SK-N-SH (cell line): ENCODE data around the gene MYO1D. TPM values are rescaled to one million over a fixed set of nuclear protein-coding genes. Genes with fewer than 3 reads are reported as not detected.

ENCODE experiments used
- CTCF ChIA-PET: fragments of 300-600, 350-600 bp; formaldehyde crosslinking; extraction: SDS; loops from one replicate; lab custom pipeline; 2021; lab: Yijun Ruan, JAX
- POLR2A ChIA-PET: fragments of 350-600 bp; sonication (Branson Sonifier 250); formaldehyde crosslinking; extraction: SDS; loops from one replicate; lab custom pipeline; 2020; ENCODE audit warnings: antibody characterized with exemption, inconsistent platforms; lab: Yijun Ruan, JAX
- DNase-seq: peaks from one replicate; pipeline ENCODE4 v3.0.0; 2012
- H2AFZ ChIP-seq: fragments of 200-600 bp; sonication (generic); 2 replicates; pipeline ENCODE4 v1.8.1; 2016; ENCODE audit warnings: antibody characterized with exemption, mild to moderate bottlenecking, low read depth
- H3F3A ChIP-seq: fragments of 200-600 bp; sonication (generic); replicated peaks from 2 replicates; pipeline ENCODE3; 2016; ENCODE audit warnings: antibody characterized with exemption, mild to moderate bottlenecking; ENCODE audit not compliant: insufficient read depth
- H3K27ac ChIP-seq, 2 experiments: fragments of 200-500 bp in 1 of 2; fragments of 200-600 bp in 1 of 2; sonication (Bioruptor generic) in 1 of 2; sonication (generic), shearing (Covaris generic) in 1 of 2; 2 replicates each; pipeline versions ENCODE4 v1.5.1 to v1.6.1; 2014 to 2016; ENCODE audit warnings: low read depth in 2 of 2, inconsistent platforms in 1 of 2, low read length in 1 of 2, mild to moderate bottlenecking in 1 of 2, mixed read lengths in 1 of 2
- H3K27me3 ChIP-seq: fragments of 200-600 bp; sonication (generic), shearing (Covaris generic); 2 replicates; pipeline ENCODE4 v1.6.1; 2016; ENCODE audit warnings: mixed run types; ENCODE audit not compliant: insufficient read depth
- H3K36me3 ChIP-seq, 2 experiments: fragments of 200-500 bp in 1 of 2; fragments of 200-600 bp in 1 of 2; sonication (Bioruptor generic) in 1 of 2; sonication (generic) in 1 of 2; replicated peaks in 1 of 2; 2 replicates each; pipeline versions ENCODE3 to v1.5.1; 2014 to 2016; ENCODE audit warnings: low read length in 1 of 2, mild to moderate bottlenecking in 1 of 2; ENCODE audit not compliant: insufficient read depth in 2 of 2, control insufficient read depth in 1 of 2
- H3K4me1 ChIP-seq, 2 experiments: fragments of 200-500 bp in 1 of 2; fragments of 200-600 bp in 1 of 2; sonication (Bioruptor generic) in 1 of 2; sonication (generic), shearing (Covaris generic) in 1 of 2; 2 replicates each; pipeline versions ENCODE4 v1.5.1 to v1.6.1; 2014 to 2016; ENCODE audit warnings: low read depth in 1 of 2, low read length in 1 of 2, mixed run types in 1 of 2; ENCODE audit not compliant: insufficient read depth in 2 of 2, control insufficient read depth in 1 of 2
- H3K4me2 ChIP-seq: fragments of 200-600 bp; sonication (generic), shearing (Covaris generic); 2 replicates; pipeline ENCODE4 v1.6.1; 2017; ENCODE audit warnings: mixed run types
- H3K4me3 ChIP-seq, 2 experiments: fragments of 200-500 bp in 1 of 2; fragments of 200-600 bp in 1 of 2; sonication (Bioruptor generic) in 1 of 2; sonication (generic), shearing (Covaris generic) in 1 of 2; 2 replicates each; pipeline versions ENCODE4 v1.5.1 to v1.8.1; 2014 to 2016; ENCODE audit warnings: low read depth in 2 of 2, inconsistent platforms in 1 of 2, low read length in 1 of 2, mild to moderate bottlenecking in 1 of 2, mixed read lengths in 1 of 2, moderate library complexity in 1 of 2
- H3K79me2 ChIP-seq: fragments of 200-600 bp; sonication (generic); 2 replicates; pipeline ENCODE4 v1.8.1; 2017; ENCODE audit warnings: mild to moderate bottlenecking; ENCODE audit not compliant: insufficient read depth
- H3K9ac ChIP-seq: fragments of 200-600 bp; sonication (generic); 2 replicates; pipeline ENCODE4 v1.6.1; 2017; ENCODE audit warnings: mixed run types
- H3K9me2 ChIP-seq: fragments of 200-600 bp; sonication (generic); 2 replicates; pipeline ENCODE4 v1.6.1; 2017; ENCODE audit warnings: mixed run types
- H3K9me3 ChIP-seq: fragments of 200-600 bp; sonication (generic); 2 replicates; pipeline ENCODE4 v1.6.1; 2017; ENCODE audit warnings: mixed run types, mild to moderate bottlenecking, moderate library complexity
- H4K20me1 ChIP-seq: fragments of 200-600 bp; sonication (generic); 2 replicates; pipeline ENCODE4 v1.6.1; 2017; ENCODE audit warnings: mild to moderate bottlenecking, mixed run types; ENCODE audit not compliant: insufficient read depth
- CHD2 ChIP-seq: fragments of 150-350 bp; IDR thresholded peaks from 2 replicates; pipeline ENCODE4 v1.6.1; 2018; ENCODE audit warnings: low read length; ENCODE audit not compliant: partially characterized antibody
- EP300 ChIP-seq, 2 experiments: IDR thresholded peaks; 2 replicates each; pipeline versions ENCODE4 v1.4.0 to v1.6.1; 2012; ENCODE audit warnings: borderline replicate concordance in 1 of 2, low read depth in 1 of 2, low read length in 1 of 2
- FOSL2 ChIP-seq: IDR thresholded peaks from 2 replicates; pipeline ENCODE4 v1.4.0; 2012; ENCODE audit warnings: low read depth, mild to moderate bottlenecking, moderate library complexity, borderline replicate concordance
- FOXJ3 ChIP-seq: sonication (generic); formaldehyde crosslinking; IDR thresholded peaks from 2 replicates; pipeline ENCODE4 v1.5.1; 2020; ENCODE audit warnings: mild to moderate bottlenecking, missing genetic modification reagents
- FOXM1 ChIP-seq: IDR thresholded peaks from 2 replicates; pipeline ENCODE4 v1.4.0; 2012; ENCODE audit warnings: low read depth, mild to moderate bottlenecking
- JUND ChIP-seq: IDR thresholded peaks from 2 replicates; pipeline ENCODE4 v1.4.0; 2012
- MAX ChIP-seq: IDR thresholded peaks from 2 replicates; pipeline ENCODE4 v1.4.0; 2012; ENCODE audit warnings: low read depth
- MEF2A ChIP-seq: IDR thresholded peaks from 2 replicates; pipeline ENCODE4 v1.4.0; 2012; ENCODE audit warnings: low read depth, borderline replicate concordance
- MXI1 ChIP-seq: IDR thresholded peaks from 2 replicates; pipeline ENCODE4 v1.6.1; 2012; ENCODE audit warnings: mild to moderate bottlenecking, low read depth, low read length, improper control_type of control experiment
- NFIC ChIP-seq: IDR thresholded peaks from 2 replicates; pipeline ENCODE4 v1.4.0; 2012; ENCODE audit warnings: borderline replicate concordance
- NRF1 ChIP-seq: IDR thresholded peaks from 2 replicates; pipeline ENCODE4 v1.6.1; 2012; ENCODE audit warnings: low read depth, mild to moderate bottlenecking, low read length
- POLR2AphosphoS5 ChIP-seq: IDR thresholded peaks from 2 replicates; pipeline ENCODE4 v1.6.1; 2012; ENCODE audit warnings: low read depth, low read length
- RAD21 ChIP-seq: IDR thresholded peaks from 2 replicates; pipeline ENCODE4 v1.6.1; 2012; ENCODE audit warnings: mild to moderate bottlenecking, low read length
- RCOR1 ChIP-seq: fragments of 150-350 bp; IDR thresholded peaks from 2 replicates; pipeline ENCODE4 v1.6.1; 2017; ENCODE audit warnings: antibody characterized with exemption, low read length
- REST ChIP-seq: IDR thresholded peaks from 2 replicates; pipeline ENCODE4 v1.6.1; 2012; ENCODE audit warnings: mild to moderate bottlenecking, low read depth, low read length, moderate library complexity
- RXRA ChIP-seq: IDR thresholded peaks from 2 replicates; pipeline ENCODE4 v1.4.0; 2012; ENCODE audit warnings: low read depth, mild to moderate bottlenecking, borderline replicate concordance
- TAF1 ChIP-seq: IDR thresholded peaks from 2 replicates; pipeline ENCODE4 v1.6.1; 2012; ENCODE audit warnings: low read depth, mild to moderate bottlenecking, low read length, moderate library complexity, borderline replicate concordance
- TCF12 ChIP-seq: IDR thresholded peaks from 2 replicates; pipeline ENCODE4 v1.4.0; 2012
- USF1 ChIP-seq: IDR thresholded peaks from 2 replicates; pipeline ENCODE4 v1.4.0; 2012; ENCODE audit warnings: low read depth, borderline replicate concordance
- YY1 ChIP-seq: IDR thresholded peaks from 2 replicates; pipeline ENCODE4 v1.4.0; 2012; ENCODE audit warnings: low read depth, mild to moderate bottlenecking
- WGBS: methylation state at CpG from one replicate; pipeline ENCODE4 v1.1.6; 2017; ENCODE audit warnings: low lambda C conversion rate; 5-methylcytosine and 5-hydroxymethylcytosine counted together
- polyA plus RNA-seq, 3 experiments: library from polyadenylated mRNA; depleted of rRNA; stranded (reverse); fragments of >200 nt; gene quantifications; 2 replicates each; pipeline ENCODE4 v1.2.3, GENCODE V29; 2012
- TF ChIP-seq, protein P1 (sequence below): fragments of 150-350 bp; IDR thresholded peaks from 2 replicates; pipeline ENCODE4 v1.6.1; 2017; ENCODE audit warnings: antibody characterized with exemption, low read length, low read depth, borderline replicate concordance
- TF ChIP-seq, protein P2 (sequence below): fragments of 200-600 bp; sonication (generic); IDR thresholded peaks from 2 replicates; pipeline ENCODE4 v1.6.1; 2017; ENCODE audit warnings: antibody characterized with exemption, mild to moderate bottlenecking, moderate library complexity

The MYO1D gene
- polyA plus RNA-seq, 1 of the 3 experiments (the other 2 are of a cell fraction), result 20.4 TPM

GRCh38 chr17:32625971-32626370, 251.0 kb downstream of the MYO1D start:
- Histone ChIP-seq H2AFZ (no peak overlapping the region), H3K9me2 (no peaks in the 10 kb centered on the region), H3K4me2 (no peak overlapping the region), H4K20me1 (no peaks in the 10 kb centered on the region), H3K79me2 (no peaks in the 10 kb centered on the region), H3K4me3 (no peak overlapping the region)
- TF ChIP-seq EP300 (IDR thresholded peaks at IDR 0.05; ENCODE audit: borderline replicate concordance in 1 of 2, low read depth in 1 of 2, low read length in 1 of 2) (no peak), RAD21 (no peak), MXI1 (no peak), NRF1 (no peak), FOSL2 (no peak), USF1 (no peak), FOXJ3 (CRISPR knock-in tag) (no peak), JUND (no peak), POLR2AphosphoS5 (no peak), TCF12 (no peak), MEF2A (no peak), RCOR1 (no peak), CHD2 (no peak)
- TF ChIP-seq, protein P1, sequence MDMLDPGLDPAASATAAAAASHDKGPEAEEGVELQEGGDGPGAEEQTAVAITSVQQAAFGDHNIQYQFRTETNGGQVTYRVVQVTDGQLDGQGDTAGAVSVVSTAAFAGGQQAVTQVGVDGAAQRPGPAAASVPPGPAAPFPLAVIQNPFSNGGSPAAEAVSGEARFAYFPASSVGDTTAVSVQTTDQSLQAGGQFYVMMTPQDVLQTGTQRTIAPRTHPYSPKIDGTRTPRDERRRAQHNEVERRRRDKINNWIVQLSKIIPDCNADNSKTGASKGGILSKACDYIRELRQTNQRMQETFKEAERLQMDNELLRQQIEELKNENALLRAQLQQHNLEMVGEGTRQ, result no peak
- TF ChIP-seq, protein P2, sequence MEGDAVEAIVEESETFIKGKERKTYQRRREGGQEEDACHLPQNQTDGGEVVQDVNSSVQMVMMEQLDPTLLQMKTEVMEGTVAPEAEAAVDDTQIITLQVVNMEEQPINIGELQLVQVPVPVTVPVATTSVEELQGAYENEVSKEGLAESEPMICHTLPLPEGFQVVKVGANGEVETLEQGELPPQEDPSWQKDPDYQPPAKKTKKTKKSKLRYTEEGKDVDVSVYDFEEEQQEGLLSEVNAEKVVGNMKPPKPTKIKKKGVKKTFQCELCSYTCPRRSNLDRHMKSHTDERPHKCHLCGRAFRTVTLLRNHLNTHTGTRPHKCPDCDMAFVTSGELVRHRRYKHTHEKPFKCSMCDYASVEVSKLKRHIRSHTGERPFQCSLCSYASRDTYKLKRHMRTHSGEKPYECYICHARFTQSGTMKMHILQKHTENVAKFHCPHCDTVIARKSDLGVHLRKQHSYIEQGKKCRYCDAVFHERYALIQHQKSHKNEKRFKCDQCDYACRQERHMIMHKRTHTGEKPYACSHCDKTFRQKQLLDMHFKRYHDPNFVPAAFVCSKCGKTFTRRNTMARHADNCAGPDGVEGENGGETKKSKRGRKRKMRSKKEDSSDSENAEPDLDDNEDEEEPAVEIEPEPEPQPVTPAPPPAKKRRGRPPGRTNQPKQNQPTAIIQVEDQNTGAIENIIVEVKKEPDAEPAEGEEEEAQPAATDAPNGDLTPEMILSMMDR, result no peak
- TF ChIP-seq, all 33 proteins: peak for 0
- peaks cover 0 to 5% of the 10 kb centered on the region in 2 experiments; a peak in 1 of 4 replicates for H3K4me1 ChIP-seq
- no peaks in the 10 kb centered on the region for H3K36me3 ChIP-seq
- H3K27me3 ChIP-seq, result no peaks in the 10 kb centered on the region
- no peak overlapping the region for H3K9ac ChIP-seq
- 67% methylated on average over 7 of the region's 7 CpGs for WGBS
- POLR2A ChIA-PET, result no interaction called here
- CTCF ChIA-PET, result interaction anchor here (1.0 to 1.6 kb wide), 3 partner anchors 33 to 164 kb away, joined by 3 to 6 read pairs (median 6); no protein-coding TSS in a partner anchor
- no peak overlapping the region for H3K27ac ChIP-seq
- no peak for DNase-seq
- no peaks in the 10 kb centered on the region for H3F3A ChIP-seq
- no peaks in the 10 kb centered on the region for H3K9me3 ChIP-seq

DNA sequence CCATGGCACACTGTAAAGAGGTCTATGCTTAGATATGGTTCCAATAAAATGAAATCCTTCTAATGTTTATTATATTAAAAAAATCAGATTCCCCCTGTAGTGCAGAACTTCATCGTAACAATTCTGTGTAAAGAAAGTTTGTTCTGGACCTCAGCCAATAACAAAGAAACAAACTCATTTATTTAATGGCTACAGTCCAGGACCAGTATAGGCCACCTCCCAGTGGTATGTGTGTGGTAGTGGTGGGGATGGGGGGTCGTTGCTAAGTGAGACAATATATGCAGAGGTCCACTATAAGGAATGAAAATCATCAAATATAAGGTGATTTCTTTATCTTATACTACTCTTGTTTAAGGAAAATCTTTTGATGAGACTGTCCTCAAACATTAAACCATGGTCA, 253.7 kb downstream of the MYO1D start:
- 78% methylated on average over 2 of the region's 2 CpGs for WGBS
- no peak for TF ChIP-seq MAX
- TF ChIP-seq FOXM1, result no peak
- TF ChIP-seq EP300 (IDR thresholded peaks at IDR 0.05; ENCODE audit: borderline replicate concordance in 1 of 2, low read depth in 1 of 2, low read length in 1 of 2), result no peak
- no peak for TF ChIP-seq RAD21
- TF ChIP-seq RXRA, result no peak
- no peak for TF ChIP-seq YY1
- no peak for TF ChIP-seq TCF12
- no peak for TF ChIP-seq RCOR1
- no peak for TF ChIP-seq REST
- TF ChIP-seq NFIC, result no peak
- TF ChIP-seq FOSL2, result no peak
- TF ChIP-seq NRF1, result no peak
- no peak for TF ChIP-seq TAF1

More for the DNA sequence above, 253.7 kb downstream of the MYO1D start:
- POLR2A ChIA-PET, result no interaction called here
- H3K79me2 ChIP-seq, result no peaks in the 10 kb centered on the region
- H3K4me2 ChIP-seq, result no peak overlapping the region
- no peak overlapping the region for H3K9ac ChIP-seq
- H3K4me3 ChIP-seq, result no peak overlapping the region
- H3K9me2 ChIP-seq, result no peaks in the 10 kb centered on the region
- DNase-seq, result no peak
- no peak overlapping the region for H2AFZ ChIP-seq
- no peaks in the 10 kb centered on the region for H3F3A ChIP-seq
- no peaks in the 10 kb centered on the region for H4K20me1 ChIP-seq
- H3K9me3 ChIP-seq, result no peaks in the 10 kb centered on the region
- no peak overlapping the region for H3K27ac ChIP-seq
- H3K36me3 ChIP-seq, result no peaks in the 10 kb centered on the region
- peaks cover 0 to 5% of the 10 kb centered on the region in 2 experiments; a peak in 1 of 4 replicates for H3K4me1 ChIP-seq
- CTCF ChIA-PET, result no interaction called here
- H3K27me3 ChIP-seq, result no peaks in the 10 kb centered on the region
